GM19468 (cell line): ENCODE data around the gene AJM1.
"Not testable (repeated sequence)": the region's sequence is repeated elsewhere in the genome, so short reads cannot be mapped to it uniquely, and the experiment has no call there.

Source experiments
- ATAC-seq: cut with Tn5 transposase; IDR thresholded peaks from one replicate; pipeline ENCODE4 v1.9.1; 2021; ENCODE audit warnings: mild to moderate bottlenecking, moderate library complexity, moderate number of reproducible peaks; ENCODE audit not compliant: unreplicated experiment; ENCODE audit errors: extremely low read depth

The AJM1 gene

DNA sequence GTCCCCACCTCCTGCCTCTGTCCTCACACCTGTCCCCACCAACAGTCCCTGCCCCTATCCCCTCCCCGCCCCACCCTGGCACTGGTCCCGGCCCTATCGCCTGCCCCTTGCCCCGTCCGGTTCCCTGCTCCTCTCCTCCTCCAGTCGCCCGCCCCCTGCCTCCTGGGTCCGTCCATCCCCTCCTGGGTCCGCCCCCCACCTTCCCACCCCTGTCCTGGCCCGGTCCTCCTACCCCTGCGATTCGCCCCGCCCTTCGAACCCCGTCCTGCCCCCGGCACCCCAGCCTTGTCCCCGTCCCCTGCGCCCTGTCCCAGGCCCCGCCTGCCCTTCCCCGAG, 23.5 kb downstream of the AJM1 start:
- no peak for ATAC-seq

DNA sequence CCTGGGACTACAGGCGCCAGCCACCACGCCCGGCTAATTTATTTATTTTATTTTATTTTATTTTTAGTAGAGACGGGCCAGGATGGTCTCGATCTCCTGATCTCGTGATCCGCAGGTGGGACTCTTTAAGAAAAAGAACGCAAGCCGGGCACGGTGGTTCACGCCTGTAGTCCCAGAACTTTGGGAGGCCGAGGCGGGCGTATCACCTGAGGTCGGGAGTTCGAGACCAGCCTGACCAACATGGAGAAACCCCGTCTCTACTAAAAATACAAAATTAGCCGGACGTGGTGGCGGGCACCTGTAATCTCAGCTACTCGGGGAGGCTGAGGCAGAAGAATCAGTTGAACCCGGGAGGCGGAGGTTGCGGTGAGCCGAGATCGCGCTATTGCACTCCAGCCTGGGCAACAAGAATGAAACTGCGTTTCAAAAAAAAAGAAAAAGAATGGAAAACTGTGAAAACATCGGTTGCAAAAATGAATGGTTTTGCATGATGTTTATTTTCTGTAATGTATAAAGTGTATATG, 24.7 kb downstream of the AJM1 start:
- ATAC-seq = not testable (repeated sequence)

GRCh38 chr9:136867480-136867879, 25.2 kb downstream of the AJM1 start:
- ATAC-seq = no peak

- ATAC-seq = no peak
Observed at GRCh38 chr9:136867917-136868316, 25.6 kb downstream of the AJM1 start.

- ATAC-seq = no peak
Observed at GRCh38 chr9:136868644-136869043, 26.4 kb downstream of the AJM1 start.

GRCh38 chr9:136869611-136870010, 27.3 kb downstream of the AJM1 start:
- not testable (repeated sequence) for ATAC-seq

DNA sequence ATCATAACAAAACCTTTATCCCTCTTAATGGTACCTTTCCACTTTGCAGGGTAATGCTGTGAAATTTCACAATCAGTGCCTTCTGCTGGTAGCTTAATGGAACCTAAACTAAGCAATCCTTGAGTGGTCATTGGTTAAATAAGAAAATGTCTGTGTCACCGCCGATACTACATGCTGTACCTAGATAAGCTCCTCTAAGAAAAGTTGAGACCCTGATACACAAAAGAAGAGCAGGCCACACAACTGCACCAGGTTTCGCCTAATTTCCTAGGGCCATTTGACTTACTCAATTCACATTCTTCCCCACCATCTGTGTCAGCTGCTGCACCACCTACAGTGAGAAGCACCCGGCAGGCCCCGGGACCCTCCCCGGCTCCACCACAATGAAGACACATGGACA, 32.9 kb downstream of the AJM1 start:
- no peak for ATAC-seq

DNA sequence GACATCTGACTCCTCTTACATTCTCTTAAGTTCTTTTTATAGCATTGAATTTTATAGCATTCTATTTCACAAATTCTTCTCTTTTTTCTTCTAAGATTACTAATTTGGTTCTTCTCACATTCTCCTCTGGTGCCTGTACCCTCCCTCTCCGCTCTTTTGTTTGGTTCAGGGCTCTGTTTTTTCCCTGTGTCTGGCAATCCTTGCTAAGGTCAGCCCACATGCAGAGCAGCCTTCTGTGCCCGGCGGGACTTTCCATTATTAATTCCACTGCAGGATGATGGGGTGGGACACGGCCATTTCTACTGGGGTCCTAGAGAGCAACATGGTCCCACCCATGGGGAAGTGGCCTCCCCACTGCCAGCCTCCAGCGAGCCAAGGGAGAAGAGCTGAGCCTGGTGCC, 34.2 kb downstream of the AJM1 start:
- no peak for ATAC-seq

DNA sequence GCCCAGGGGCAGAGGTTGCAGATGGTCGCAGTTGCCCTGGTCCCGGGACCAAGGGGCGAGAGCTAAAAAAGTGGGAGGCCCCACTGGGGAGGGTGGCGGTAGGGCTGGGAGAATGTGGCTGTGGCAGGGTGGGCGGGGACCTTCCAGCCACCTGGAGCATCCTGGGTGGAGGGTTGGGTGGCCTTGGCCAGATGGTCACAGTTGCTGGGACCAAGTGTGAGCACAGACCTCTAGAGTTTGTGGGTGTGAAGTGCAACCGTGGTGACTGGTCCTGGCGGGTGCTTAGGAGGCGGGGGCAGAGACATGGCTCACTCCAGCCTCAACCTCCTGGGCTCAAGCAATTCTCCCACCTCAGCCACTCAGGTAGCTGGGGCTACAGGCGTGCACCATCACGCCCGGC, 38.4 kb downstream of the AJM1 start:
- ATAC-seq = no peak

DNA sequence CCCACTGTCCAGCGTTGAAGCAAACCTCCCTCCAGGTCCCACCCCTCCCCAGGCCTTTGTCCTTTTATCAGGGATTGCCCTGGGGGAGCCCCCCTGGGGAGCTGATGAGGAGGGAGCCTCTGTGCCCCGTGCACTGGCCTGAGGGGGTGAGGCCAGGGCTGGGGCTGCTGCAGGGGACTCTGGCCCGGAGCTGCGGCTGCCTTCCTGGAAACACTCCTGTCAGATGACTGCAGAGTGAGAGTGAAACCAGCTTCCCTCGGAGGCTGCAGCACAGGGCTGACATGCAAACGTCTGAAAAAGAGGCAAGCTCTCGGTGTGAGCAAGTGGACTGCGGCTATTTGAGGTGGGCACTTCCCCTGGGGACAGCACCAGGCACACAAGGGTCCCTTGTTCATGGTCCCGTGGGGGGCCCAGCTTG, 39.4 kb downstream of the AJM1 start:
- ATAC-seq = no peak

GRCh38 chr9:136882109-136882946, 40.0 kb downstream of the AJM1 start:
- no peak for ATAC-seq

DNA sequence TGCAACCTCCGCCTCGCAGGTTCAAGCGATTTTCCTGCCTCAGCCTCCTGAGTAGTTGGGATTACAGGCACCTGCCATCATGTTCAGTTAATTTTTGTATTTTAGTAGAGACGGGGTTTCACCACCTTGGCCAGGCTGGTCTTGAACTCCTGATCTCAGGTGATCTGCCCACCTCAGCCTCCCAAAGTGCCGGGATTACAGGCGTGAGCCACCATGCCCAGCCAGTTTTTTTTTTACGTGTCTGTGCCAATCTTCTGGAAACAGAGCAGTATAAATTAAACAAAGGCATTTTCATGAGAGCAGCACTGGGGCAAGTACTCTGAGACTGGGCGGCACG, 40.6 kb downstream of the AJM1 start:
- not testable (repeated sequence) for ATAC-seq

- not testable (repeated sequence) for ATAC-seq
Observed at GRCh38 chr9:136883670-136884069, 41.4 kb downstream of the AJM1 start.

- peak; percentile 73 for ATAC-seq
Observed at GRCh38 chr9:136885950-136886578, 43.8 kb downstream of the AJM1 start, which contains the start of gene TRAF2. TRAF2 (plus strand) TSS chr9:136886516; CDS start chr9:136898741, 12,225 bp downstream.

GRCh38 chr9:136886610-136887597, 44.6 kb downstream of the AJM1 start:
- ATAC-seq = peak; percentile 3

DNA sequence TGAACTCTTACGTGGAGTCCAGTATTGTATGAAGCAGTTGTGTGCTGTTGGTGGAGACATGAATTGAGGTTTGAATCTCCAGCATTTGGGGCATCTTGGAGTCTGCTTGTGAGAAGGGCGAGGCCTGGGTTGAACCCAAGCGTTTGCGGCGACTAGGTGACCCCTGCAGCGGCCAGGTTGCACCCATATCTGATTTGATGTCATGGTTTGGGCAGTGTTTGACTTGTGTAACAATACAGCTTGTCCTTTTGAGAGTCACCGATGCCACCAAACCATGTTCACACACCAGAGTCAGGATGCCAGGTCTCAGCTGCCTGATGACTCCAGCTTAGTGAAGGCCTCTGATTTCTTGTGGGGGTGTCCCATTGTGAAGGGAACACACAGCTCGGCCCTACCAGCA, 46.2 kb downstream of the AJM1 start:
- ATAC-seq = no peak

- ATAC-seq = no peak
Observed at GRCh38 chr9:136889858-136890257, 47.6 kb downstream of the AJM1 start.

DNA sequence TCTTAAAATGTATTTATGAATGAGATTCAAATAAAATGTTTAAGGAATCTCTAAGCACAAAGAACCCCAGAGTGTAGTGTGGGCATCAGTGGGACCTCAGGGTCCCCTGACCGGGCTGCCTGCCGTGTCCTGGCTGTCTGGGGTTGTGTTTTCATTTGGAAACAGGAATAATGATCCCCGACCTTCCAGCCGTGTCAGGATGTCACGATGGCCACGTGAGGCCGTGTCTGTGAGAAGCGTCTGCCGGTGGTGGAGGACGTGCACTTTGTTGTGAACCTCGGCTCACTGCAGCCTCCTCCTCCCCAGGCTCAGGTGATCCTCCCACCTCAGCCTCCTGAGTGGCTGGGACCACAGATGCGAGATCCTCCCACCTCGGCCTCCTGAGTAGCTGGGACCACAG, 48.4 kb downstream of the AJM1 start:
- no peak for ATAC-seq
